Nephron progenitor cell (in vitro differentiated cells): Measurements from ENCODE around the gene C2orf66.

Experiments used
- DNase-seq: peaks from one replicate; pipeline ENCODE4 v3.0.0; 2021
- H3K27ac Mint-ChIP-seq: 2 replicates; pipeline ENCODE4 v1.8.0; 2021; ENCODE audit warnings: mild to moderate bottlenecking, moderate library complexity, mixed read lengths
- H3K27me3 Mint-ChIP-seq: 2 replicates; pipeline ENCODE4 v1.8.0; 2021; ENCODE audit warnings: mild to moderate bottlenecking, low read depth, mixed read lengths; ENCODE audit not compliant: poor library complexity
- H3K36me3 Mint-ChIP-seq: 2 replicates; pipeline ENCODE4 v1.8.0; 2021; ENCODE audit warnings: low read depth, mixed read lengths
- H3K4me1 Mint-ChIP-seq: 2 replicates; pipeline ENCODE4 v1.8.0; 2021; ENCODE audit warnings: mixed read lengths
- H3K4me3 Mint-ChIP-seq: 2 replicates; pipeline ENCODE4 v1.8.0; 2021; ENCODE audit warnings: mild to moderate bottlenecking, moderate library complexity, mixed read lengths
- H3K9me3 Mint-ChIP-seq: 2 replicates; pipeline ENCODE4 v1.8.0; 2021; ENCODE audit warnings: mild to moderate bottlenecking, moderate library complexity, mixed read lengths
- TF ChIP-seq, protein P1 (sequence below): fragments of 200-600 bp; sonication (generic); IDR thresholded peaks from 2 replicates; pipeline ENCODE4 v1.5.0; 2021; ENCODE audit warnings: antibody characterized with exemption

The C2orf66 gene

DNA sequence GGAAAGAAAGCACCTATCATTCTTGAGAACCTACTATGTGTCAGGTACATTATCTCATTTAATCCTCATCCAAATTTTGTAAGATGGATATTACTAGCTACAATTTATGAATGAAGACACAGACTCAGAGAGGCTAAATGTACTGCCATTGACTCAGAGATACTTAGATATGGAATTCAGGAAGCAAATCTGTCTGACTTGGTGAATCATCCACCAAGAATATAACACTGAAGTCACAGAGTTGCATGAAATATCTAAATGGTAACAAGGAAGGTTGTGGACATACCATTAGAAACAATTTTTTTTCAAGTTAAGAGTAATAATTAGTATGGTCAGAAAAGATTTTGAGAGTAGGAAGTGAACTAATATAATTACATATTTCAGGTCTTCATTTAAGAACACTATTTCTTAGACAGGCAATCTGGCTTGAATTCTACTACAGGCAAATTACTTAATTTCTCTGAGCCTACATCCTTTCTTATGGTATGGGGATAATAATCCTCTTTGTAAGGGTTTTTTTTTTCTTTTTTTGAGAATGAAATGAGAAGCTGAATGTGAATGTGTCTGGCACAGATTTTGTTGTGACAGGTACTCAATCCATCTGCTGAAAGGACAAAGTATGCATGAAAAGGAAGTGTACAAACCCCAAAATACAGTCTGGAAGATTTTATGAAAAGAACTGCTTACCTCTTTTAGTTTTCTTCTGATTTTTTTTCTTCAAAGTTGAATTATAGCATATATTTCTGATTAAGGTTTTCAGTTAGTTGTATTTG lies 14.8 kb upstream of the C2orf66 start:
- peaks cover 5% of the 10 kb centered on the region for H3K36me3 Mint-ChIP-seq
- TF ChIP-seq, protein P1, sequence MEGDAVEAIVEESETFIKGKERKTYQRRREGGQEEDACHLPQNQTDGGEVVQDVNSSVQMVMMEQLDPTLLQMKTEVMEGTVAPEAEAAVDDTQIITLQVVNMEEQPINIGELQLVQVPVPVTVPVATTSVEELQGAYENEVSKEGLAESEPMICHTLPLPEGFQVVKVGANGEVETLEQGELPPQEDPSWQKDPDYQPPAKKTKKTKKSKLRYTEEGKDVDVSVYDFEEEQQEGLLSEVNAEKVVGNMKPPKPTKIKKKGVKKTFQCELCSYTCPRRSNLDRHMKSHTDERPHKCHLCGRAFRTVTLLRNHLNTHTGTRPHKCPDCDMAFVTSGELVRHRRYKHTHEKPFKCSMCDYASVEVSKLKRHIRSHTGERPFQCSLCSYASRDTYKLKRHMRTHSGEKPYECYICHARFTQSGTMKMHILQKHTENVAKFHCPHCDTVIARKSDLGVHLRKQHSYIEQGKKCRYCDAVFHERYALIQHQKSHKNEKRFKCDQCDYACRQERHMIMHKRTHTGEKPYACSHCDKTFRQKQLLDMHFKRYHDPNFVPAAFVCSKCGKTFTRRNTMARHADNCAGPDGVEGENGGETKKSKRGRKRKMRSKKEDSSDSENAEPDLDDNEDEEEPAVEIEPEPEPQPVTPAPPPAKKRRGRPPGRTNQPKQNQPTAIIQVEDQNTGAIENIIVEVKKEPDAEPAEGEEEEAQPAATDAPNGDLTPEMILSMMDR: no peak
- no peak for DNase-seq
- H3K4me1 Mint-ChIP-seq: no peaks in the 10 kb centered on the region
- H3K27ac Mint-ChIP-seq: no peak overlapping the region
- peaks cover 12% of the 10 kb centered on the region for H3K9me3 Mint-ChIP-seq
- H3K4me3 Mint-ChIP-seq: no peak overlapping the region
- peaks cover 9% of the 10 kb centered on the region for H3K27me3 Mint-ChIP-seq

DNA sequence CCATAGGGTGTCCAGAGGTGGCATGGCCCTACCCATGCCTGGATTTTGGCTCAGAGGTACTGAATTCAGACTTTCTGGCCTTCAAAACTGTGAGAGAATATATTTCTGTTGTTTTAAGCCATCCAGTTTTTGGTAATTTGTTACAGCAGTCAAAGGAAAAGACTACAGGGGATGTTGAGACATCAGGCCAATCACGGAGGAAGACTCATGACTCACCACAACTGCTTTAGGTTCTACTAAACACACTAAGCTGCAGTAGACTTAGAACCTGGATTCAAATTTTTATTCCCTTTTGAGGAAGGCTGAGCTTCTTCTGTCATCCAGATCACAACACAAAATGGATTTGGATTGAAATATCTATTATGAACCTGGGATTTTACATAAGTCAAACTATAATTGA lies 12.0 kb upstream of the C2orf66 start:
- DNase-seq: no peak
- peaks cover 9% of the 10 kb centered on the region for H3K36me3 Mint-ChIP-seq
- TF ChIP-seq, protein P1: no peak
- H3K9me3 Mint-ChIP-seq: peaks cover 38% of the 10 kb centered on the region
- H3K27ac Mint-ChIP-seq: no peak overlapping the region
- no peaks in the 10 kb centered on the region for H3K4me1 Mint-ChIP-seq
- no peak overlapping the region for H3K4me3 Mint-ChIP-seq
- peaks cover 9% of the 10 kb centered on the region for H3K27me3 Mint-ChIP-seq

DNA sequence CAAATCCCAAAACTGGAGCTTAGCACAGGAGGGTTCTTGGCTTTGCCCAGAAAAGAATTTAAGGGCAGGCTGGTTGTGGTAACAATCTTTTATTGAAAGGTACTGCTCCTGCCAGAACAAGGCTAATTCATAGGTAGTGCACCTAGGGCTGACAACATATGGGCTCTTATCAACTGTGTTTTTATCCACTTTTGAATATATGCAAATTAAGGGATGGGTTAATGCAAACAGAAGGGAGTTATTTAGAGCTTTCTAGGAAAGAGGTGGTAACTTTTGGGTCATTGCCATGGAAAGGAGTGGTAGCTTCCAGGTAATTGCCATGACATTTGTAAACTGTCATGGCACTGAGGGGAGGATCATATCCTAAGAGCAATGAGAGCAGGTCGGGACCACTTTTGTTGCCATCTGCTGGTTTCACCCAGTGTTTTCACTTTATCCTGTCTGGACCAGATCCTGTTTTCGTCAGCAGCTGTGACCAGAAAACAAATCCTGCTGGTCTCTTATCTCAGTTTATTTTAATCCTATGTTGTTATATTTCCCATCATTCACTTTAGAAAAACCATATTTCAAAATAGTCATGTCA lies 981 bp downstream of the C2orf66 start:
- no peak overlapping the region for H3K27ac Mint-ChIP-seq
- H3K27me3 Mint-ChIP-seq: peaks cover 64% of the 10 kb centered on the region
- no peak for DNase-seq
- no peak overlapping the region for H3K4me3 Mint-ChIP-seq
- no peaks in the 10 kb centered on the region for H3K9me3 Mint-ChIP-seq
- H3K4me1 Mint-ChIP-seq: no peaks in the 10 kb centered on the region
- TF ChIP-seq, protein P1: no peak
- no peaks in the 10 kb centered on the region for H3K36me3 Mint-ChIP-seq

DNA sequence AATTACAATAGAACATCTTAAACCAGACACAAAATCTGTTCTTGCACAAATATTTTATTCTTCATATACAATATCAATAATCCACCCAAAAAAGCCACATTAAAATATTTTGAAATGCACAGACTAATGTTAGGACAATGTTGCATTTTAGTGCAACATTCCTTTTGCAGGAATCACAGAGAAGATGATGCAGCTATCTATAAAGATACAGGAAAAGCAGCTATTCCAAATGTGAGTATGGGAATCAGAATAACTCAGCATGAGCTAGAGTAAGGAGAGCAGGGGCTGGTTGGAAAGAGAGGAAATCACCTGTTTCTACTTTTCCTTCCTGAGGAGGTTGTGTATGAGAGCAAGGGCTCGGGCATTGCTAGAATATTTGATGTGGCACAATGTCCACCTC lies 4.8 kb downstream of the C2orf66 start:
- H3K36me3 Mint-ChIP-seq: peaks cover 6% of the 10 kb centered on the region
- TF ChIP-seq, protein P1: no peak

DNA sequence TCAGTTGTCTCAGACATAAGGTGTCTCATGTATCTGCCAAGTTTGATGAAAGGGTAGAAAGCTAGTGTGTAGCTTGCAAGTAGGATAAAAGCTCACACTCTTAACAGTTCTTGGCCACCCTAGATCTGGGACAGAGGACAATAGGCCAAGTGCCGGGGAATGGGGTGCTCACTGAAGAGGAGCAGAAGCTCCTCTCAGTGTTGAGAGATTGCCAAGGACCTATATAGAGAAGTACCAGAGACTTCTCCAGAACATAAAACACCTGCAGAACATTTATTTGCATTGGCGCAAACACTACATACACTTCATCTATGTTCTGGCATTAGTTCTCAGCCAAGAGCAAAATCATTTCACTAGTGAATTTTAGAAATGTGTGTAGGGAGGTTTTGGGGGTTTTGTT lies 6.8 kb downstream of the C2orf66 start:
- Mint-ChIP-seq H3K36me3 (peaks cover 6% of the 10 kb centered on the region), H3K27ac (no peak overlapping the region), H3K27me3 (peaks cover 40% of the 10 kb centered on the region), H3K9me3 (peaks cover 7% of the 10 kb centered on the region), H3K4me3 (no peak overlapping the region), H3K4me1 (peaks cover 11% of the 10 kb centered on the region)
- DNase-seq: no peak
- TF ChIP-seq, protein P1: no peak

More for the DNA sequence above, 4.8 kb downstream of the C2orf66 start:
- Mint-ChIP-seq H3K4me1 (no peaks in the 10 kb centered on the region), H3K9me3 (peaks cover 7% of the 10 kb centered on the region), H3K4me3 (no peak overlapping the region), H3K27me3 (peaks cover 50% of the 10 kb centered on the region), H3K27ac (no peak overlapping the region)
- DNase-seq: no peak
